Fibroblast of skin of left biceps (primary cell): ENCODE results near the gene ACP7.

Experiments used
- DNase-seq, 2 experiments: peaks; one replicate each; pipeline ENCODE4 v3.0.0-alpha.2; 2013; ENCODE audit warnings: low read depth in 2 of 2

Gene ACP7

DNA sequence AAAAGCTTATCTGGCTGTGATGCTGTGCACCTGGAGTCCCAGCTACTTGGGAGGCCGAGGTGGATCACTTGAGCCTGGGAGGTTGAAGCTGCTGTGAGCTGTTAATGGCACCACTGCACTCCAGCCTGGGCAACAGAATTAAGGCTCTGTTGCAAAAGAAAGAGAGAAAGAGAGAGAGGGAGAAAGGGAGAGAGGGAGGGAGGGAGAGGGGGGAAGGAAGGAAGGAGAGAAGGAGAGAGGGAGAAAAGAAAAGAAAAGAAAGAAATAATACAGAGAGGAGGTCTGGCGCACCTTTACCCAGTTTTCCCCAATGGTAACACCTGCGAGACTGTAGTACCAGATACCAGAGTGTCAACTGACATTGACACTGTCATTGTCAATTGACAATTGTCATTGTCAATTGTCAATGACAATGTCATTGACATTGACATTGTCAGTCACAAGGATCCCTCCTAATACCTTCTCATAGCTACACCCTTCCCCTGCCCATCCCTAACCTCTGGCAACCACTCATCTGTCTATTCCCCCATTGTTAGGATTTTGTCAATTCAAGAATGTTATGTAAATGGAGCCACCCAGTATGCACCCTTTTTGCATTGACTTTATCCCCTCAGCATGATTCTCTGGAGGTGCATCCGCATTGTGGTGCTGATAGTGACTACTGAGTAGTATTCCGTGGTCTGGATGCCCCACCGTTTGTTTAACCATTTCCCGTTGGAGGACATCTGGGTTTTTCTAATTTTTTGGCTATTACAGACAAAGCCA lies 62.7 kb downstream of the ACP7 start:
- DNase-seq, result no peak

DNA sequence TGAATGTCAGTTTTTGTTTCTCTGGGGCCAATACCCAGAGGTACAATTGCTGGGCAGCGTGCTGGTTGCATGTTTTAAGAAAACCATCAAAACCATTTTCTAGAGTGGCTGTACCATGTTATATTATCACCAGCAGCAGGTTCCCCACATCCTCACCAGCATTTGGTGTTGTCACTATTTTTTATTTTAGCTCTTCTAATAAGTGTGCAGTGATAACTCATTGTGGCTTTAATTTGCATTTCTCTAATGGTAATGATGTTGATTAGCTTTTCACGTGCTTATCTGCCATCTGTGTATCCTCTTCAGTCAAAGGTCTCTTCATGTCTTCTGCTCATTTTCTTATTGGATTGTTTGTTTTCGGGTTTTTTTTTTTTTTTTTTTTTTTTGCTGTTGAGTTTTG lies 63.3 kb downstream of the ACP7 start:
- DNase-seq, result no peak

DNA sequence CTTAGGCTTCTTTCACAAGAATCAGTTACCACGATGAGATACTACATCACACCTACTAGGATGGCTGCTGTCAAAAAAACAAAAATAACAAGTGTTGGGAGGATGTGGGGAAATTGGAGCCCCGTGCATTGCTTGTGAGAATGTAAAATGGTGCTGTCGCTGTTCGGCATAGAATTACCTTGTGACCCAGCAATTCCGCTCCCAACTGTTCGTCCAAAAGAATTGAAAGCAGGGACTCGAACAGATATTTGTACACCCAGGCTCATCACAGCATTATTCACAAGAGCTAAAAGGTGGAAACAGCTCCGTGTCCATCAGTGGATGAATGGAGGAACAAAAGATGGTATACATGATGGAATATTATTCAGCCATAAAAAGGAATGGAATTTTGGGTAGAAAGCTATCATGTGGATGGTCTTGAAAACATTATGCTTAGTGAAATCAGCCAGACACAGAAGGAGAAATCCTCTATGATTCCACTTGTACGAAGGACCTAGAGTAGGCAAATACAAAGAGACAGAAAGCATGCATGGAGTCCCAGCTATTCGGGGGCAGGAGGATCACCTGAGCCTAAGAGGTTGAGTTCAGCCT lies 64.9 kb downstream of the ACP7 start:
- no peak for DNase-seq

DNA sequence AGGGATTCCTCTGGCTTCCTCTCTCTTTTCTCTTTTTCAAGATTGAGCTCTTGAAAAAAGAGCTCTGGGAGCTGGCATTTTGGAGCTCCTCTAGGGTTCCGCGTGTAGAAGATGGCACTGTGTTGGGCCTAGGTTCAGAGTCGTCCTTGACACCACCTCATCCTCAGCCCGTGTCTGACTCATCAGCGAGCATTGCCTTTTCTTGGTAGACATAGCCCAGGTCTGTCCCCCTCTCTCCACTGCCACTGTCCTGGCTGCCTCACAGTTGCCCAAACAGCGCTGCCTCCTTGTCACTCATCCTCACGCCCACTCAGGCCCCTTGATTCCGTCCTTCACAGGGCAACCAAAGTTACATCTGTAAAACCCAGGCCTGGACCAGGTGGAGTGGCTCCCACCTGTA lies 66.1 kb downstream of the ACP7 start:
- DNase-seq, result no peak

DNA sequence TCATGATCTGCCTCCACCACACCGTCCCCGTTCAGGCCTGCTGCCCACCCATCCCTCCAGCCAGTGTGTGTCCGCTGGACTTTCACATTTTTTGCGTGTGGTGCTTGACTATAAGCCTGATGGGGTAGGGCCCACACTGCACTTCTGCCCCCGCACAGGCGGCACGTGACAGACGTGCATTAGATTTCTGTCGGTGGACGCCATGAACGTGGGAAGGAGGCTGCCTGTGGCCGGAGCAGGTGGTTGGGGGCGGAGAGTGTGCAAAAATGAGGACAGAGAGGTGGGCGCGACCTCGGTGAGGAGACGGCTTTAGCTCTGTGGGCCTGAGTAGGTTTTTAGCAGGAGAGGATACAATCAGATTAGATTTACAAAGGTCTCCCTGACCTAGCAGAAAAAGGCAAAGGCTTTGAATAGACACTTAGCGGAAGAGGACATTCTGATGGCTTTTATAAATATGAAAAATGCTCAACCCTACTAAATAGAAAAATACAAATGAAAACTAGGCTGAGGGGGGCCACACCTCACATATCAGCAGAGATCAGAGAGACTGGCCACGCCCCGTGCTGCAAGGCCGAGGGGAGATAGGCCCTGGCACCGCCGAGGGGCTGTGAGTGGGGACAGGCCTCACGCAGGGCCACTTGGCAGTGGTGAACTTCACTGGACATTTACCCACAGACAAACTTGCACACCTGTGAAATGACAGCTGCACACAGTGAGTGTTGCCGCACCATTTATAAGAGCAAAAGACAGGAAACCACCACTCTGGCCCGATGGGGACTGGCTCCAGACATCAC lies 66.8 kb downstream of the ACP7 start:
- DNase-seq, result no peak

DNA sequence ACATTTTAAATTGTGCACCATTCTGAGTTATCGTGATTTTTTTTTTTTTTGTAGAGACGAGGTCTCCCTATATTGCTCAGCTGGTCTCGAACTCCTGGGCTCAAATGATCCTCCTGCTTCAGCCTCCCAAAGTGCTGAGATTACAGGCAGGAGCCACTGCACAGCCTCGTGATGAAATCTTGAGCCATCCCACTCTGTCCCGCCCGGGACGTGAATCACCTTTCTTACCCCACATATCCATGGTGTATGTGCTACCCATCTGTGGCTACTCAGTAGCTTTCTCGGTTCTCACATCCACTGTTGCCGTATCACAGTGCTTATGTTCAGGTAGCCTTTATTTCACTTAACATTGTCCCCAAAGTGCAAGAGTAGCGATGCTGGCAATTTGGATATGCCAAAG lies 67.9 kb downstream of the ACP7 start:
- DNase-seq, result no peak

DNA sequence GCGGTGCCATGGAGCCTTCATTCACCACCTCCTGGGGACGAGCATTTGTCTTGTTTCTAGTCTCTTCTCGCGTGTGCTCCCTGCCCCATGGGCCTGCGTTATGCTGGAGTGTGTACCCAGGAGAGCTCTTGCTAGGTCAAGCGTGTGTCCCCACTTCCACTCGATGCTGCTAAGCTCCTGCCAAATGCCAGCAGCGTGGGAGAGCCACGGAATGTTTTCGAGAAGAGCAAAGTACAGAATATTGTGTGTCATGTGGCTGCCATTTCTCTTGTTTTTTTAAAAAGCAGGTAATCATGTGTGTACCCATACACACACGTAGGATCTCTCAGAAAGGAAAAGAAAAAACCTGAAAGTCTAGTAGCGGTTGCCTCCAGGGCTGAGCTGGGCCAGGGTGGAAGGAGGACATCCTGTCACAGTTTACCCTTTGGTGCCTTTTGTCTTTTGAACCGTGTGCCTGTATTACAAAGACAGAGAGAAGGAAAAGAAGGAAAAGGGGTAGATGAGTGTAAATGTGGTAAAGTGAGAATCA lies 70.0 kb downstream of the ACP7 start:
- DNase-seq, result no peak

DNA sequence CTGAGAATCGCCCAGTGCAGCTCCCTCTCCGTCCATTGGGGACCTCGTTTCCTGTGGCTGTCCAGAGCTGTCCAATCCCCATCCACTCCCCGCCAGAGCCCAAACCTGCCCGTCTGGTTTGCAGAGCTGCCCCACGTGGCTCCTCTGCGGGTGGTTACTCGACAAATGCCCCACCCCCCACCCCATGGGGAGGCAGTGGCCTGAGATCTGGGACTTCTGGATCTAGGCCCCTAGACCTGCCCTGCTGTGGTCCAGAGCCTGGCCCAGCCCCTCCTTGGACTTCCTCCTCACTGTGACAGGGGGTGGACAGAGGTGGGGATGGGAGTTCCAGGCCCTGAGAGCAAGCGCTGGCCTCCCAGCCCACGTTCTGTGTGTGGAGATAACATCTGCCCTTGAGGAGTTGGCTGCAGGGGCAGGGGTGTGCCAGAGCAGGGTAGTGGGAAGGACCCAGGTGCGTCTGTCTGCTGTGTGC lies 70.5 kb downstream of the ACP7 start:
- DNase-seq, result no peak

DNA sequence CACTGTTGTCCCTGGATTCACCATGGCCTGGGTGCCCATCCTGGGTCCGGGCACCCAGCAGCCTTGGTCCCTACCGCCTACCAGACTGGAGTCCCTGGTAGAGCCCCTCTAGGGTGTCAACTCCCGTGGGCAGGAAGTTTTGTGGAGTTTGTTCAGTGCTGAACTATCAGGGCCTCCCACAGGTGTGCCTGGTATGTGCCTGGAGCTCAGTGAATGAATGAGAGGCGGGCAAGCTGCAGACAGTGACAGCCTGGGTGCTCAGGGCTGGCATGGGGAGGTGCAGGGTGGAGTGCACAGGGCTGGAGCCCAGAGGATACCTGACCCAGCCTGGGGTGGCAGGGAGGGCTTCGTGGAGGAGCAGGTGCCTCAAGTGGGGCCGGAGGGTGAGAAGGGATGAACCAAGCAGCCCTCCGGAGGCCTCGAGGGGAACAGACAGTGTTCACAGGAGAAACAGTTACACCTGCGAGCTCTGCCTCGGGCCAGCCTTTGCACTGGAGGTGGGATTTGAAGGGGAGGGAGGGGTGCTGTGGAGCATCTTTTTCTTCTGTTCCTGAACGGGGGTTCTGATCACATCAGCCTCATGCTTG lies 71.0 kb downstream of the ACP7 start:
- DNase-seq, result no peak

DNA sequence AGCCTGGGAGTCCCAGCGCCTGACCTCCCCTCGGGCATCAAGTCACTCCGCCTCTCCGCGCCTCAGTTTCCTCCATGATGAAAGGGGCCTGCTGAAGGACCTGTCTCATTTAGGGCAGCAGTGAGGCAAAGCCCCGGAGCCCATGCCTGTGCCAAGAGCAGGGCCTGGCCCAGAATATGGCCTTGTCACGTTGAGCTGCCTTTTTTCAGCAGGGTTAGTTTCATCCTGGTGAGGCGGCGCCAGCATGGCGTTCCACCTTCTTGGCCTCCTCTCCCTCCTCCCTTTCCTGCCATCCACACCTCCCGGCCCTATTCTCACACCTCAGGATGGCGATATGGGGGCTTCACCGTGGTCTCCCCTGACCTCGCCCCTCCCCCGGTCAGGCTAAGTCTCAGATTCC lies 71.6 kb downstream of the ACP7 start:
- no peak for DNase-seq

DNA sequence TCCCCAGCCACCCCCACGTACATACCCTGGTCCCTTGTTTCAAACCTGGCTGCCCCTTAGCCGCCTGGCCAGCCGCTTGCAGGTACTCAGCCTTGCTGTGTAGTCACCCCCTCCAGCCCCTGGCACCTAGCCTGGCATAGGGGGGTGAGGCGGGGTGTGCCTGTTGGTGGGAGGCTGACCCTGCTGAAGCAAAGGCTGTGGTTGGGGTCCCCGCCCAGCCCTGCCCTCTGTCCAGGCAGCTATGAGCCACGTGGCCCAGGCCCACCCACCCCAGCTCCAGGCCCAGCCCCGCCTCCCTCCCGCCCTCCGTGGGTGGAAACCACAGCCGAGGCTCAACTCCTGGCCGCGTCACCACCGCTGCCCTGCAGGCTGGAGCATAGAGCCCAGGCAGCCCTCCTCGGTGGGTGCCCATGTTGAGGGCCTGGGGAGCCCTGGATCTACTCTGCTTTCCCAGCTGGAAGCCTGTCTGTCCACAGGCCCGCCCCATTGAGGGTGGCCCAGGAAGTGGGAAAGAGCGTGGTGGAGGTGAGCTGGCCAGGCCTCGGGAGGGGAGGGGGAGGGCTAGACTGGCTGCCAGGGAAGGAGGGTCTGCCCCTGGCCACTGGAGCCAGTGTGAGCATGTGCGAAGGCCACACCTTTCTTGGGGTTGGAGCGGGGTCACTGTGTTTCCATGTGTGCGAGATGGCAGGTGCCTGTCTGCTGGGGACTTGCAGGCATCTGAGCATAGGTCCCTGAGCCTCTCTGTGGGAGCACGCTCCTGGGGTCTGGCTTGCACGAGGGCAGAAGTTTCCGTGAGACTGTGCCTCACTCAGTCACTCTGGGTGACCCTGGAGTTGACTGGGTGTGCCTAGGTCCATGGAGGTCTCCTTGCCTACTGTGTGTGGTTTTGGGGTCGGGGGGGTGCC lies 72.4 kb downstream of the ACP7 start:
- DNase-seq, result no peak

DNA sequence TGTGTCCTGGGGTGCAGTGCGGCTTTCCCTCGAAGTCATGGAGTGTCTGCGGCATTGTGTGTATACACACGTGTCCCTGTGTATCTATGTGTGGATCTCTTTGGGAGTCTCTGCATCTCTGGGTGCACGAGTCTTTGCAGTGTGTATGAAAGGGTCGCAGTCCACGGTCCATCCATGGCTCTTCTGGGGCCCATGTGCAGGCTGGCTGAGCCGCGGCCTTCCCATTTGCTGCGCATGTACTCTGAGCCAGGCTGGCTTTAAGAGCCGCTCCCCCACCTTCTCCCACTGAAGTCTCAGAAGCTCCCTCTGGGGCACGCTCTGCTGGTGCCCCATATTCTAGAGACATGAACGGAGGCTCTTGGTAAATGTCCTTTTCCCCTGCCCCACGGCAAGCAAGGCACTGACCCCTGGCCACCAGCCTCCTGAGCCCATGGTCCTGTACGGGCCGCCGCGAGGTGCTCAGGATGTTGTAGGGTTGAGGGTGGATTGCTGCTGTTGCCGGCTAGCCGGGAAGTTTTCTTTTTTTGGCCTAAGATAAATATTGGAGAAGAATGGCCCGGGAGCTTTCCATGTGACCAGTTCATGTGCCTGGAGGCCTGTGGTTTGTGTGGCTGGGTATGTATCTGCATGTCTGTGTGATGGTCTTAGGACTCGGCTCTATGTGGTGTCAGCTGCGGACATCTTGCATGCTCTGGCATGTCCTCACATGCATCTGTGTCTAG lies 73.3 kb downstream of the ACP7 start:
- DNase-seq, result no peak

DNA sequence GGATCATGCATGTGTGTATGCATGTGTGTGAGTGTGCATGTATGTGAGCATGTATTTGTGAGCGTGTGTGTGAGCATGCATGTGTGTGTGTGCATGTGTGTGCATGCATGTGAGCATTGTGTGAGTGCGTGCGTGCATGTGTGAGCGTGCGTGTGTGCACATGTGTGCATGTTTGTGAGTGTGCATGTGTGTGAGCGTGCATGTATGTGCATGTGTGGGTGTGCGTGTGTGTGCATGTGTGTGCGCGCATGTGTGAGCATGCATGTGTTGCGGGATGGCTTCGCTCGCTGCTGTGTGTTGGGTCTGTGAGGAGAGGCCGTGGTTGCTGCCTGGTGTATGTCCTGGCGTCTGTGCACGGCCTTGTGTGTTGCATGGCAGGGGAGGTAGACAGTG lies 73.8 kb downstream of the ACP7 start:
- no peak for DNase-seq

DNA sequence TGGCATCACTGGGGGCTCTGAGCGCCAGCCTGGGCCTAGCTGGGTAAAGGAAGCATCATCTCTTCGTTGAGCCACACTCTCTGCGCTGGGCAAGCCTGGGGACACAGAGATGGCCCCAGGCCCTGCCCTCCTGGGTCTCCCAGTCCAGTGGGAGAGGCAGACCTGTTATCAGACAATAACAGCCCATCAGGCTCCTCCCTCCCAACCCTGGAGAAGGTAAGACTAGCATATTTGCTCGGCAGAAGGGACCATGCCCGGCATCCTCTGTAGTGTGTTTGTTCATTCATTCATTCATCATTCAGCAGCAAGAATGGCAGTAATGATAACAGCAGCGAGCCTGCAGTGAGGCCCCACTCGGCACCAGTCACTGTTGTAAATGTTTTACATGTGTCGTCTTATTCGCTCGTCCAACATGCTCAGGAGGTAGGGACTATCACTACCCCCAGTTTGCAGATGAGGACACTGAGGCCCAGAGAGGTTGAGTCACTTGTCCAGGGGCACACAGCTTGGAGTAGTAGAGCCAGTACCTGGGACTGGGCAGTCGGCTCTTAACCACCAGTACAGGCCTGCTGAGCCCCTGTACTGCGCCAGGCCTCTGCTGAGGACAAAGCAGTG lies 74.6 kb downstream of the ACP7 start:
- DNase-seq, result no peak

DNA sequence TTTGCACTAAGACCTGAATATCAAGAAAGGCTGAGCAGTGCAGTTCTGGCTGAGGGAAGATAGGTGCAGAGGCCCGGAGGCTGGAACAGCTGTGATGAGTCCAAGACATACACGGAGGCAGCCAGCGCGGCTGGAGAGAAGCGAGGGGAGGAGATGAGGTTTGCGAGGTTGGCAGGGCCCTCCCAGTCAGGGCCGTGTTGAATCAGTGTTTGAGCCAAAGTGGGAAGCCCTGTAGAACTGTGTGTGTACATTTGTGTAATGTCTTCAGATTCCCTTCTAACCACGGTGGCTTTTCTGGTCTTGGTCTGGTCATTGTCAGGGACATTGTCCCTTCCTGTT lies 76.3 kb downstream of the ACP7 start:
- DNase-seq, result no peak
